Upper lobe of left lung (tissue), 6 donors: ENCODE data around the gene PRKAR2B. TPM values are rescaled to one million over a fixed set of nuclear protein-coding genes. Genes with fewer than 3 reads are reported as not detected.

ENCODE experiments used
- ATAC-seq, 2 donors: fragments of 200-7000 bp; cut with Tn5 transposase; one replicate each; pipeline ENCODE4 v1.9.1; 2022; ENCODE audit warnings: mild to moderate bottlenecking in 2 of 2, moderate library complexity in 2 of 2; ENCODE audit not compliant: low FRiP score in 2 of 2
- DNase-seq, 2 donors: peaks; one replicate each; pipeline ENCODE4 v3.0.0-alpha.2; 2019 to 2020
- H3K27ac ChIP-seq, 4 donors: fragments of 200-600 bp; sonication (generic); one replicate each; pipeline ENCODE4 v1.5.1; 2016 to 2019
- H3K27me3 ChIP-seq, 4 donors: fragments of 200-600 bp; sonication (generic); one replicate each; pipeline ENCODE4 v1.5.1; 2017 to 2019
- H3K36me3 ChIP-seq, 4 donors: fragments of 200-600 bp; sonication (generic); one replicate each; pipeline ENCODE4 v1.5.1; 2016 to 2019
- H3K4me1 ChIP-seq, 4 donors: fragments of 200-600 bp; sonication (generic); one replicate each; pipeline ENCODE4 v1.5.1; 2018 to 2019
- H3K4me3 ChIP-seq, 4 donors: fragments of 200-600 bp; sonication (generic); one replicate each; pipeline ENCODE4 v1.5.1; 2017 to 2019; ENCODE audit warnings: mild to moderate bottlenecking in 2 of 4, moderate library complexity in 1 of 4
- H3K9me3 ChIP-seq, 4 donors: fragments of 200-600 bp; sonication (generic); one replicate each; pipeline ENCODE4 v1.5.1; 2018 to 2019
- CTCF ChIP-seq, 6 experiments: fragments of 450-650 bp in 4 of 6; fragments of 200-600 bp in 2 of 6; sonication (generic) in 2 of 6; IDR thresholded peaks; one replicate each; pipeline ENCODE4 v1.5.1; 2016 to 2019; ENCODE audit warnings: antibody characterized with exemption in 6 of 6
- EP300 ChIP-seq, 4 donors: sonication (generic); formaldehyde crosslinking; IDR thresholded peaks; one replicate each; pipeline ENCODE4 v1.5.1; 2017; ENCODE audit warnings: antibody characterized with exemption in 4 of 4, control low read depth in 2 of 4
- POLR2A ChIP-seq, 4 donors: fragments of 450-650 bp; IDR thresholded peaks; one replicate each; pipeline ENCODE4 v1.5.1; 2016 to 2017; ENCODE audit warnings: antibody characterized with exemption in 4 of 4, mild to moderate bottlenecking in 2 of 4
- POLR2AphosphoS5 ChIP-seq, 2 donors: sonication (generic); formaldehyde crosslinking; IDR thresholded peaks; one replicate each; pipeline ENCODE4 v1.5.1; 2017; ENCODE audit warnings: antibody characterized with exemption in 2 of 2
- WGBS, 2 donors: methylation state at CpG; one replicate each; pipeline ENCODE4 v1.1.5; 2017 to 2018; 5-methylcytosine and 5-hydroxymethylcytosine counted together
- total RNA-seq, 6 donors: library from RNA; depleted of rRNA in 4 of 6; stranded (reverse); fragments of >200 nt in 4 of 6; gene quantifications; one replicate each; pipeline versions ENCODE4 v1.1.0 to v1.2.1, GENCODE V29; 2016 to 2021
- donor health status: DM: no; HTN: no; CAD: no; lungs with moderate emphysema.
- donor health status: DM: no; HTN: yes; CAD: no; lungs with severe emphysema.

PRKAR2B gene
- total RNA-seq, 6 donors from 2014 or later, result 6.5 to 24.1 (median 9.8) TPM

DNA sequence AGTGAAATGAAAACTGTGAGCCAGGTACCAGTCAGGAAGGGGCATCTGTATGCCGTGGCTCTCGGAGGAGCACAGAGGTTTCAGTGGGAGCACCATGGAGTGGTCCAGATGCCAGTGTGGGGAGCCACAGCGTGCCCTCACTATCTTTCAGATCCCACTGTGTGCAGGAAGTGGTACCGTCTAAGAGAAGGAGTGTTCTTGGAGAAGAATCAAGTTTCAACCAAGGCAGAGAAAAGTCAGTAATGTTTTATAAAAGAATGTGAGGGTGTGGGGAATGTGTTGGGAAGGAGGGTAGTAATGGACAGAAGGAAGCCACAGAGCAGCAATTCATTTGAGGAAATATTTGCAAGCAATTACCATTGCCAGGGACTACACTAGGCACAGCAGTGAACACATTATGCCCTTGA, 35.6 kb downstream of the PRKAR2B start:
- Histone ChIP-seq H3K27ac (no peak overlapping the region), H3K9me3 (no peaks in the 10 kb centered on the region), H3K4me3 (no peak overlapping the region), H3K4me1 (peaks cover 0 to 24% (median 2%) of the 10 kb centered on the region in 4 donors), H3K36me3 (no peaks in the 10 kb centered on the region), H3K27me3 (no peaks in the 10 kb centered on the region)
- no peak for TF ChIP-seq EP300 (IDR thresholded peaks at IDR 0.05)
- no peak for TF ChIP-seq CTCF (IDR thresholded peaks at IDR 0.05)
- TF ChIP-seq POLR2AphosphoS5 (IDR thresholded peaks at IDR 0.05), result no peak
- TF ChIP-seq POLR2A (IDR thresholded peaks at IDR 0.05), result no peak
- DNase-seq (no peak), ATAC-seq (no peak)
- WGBS, 2 donors, result 68 to 72% methylated on average over 4 of the region's 4 CpGs

- Histone ChIP-seq H3K4me1 (peaks cover 0 to 24% (median 2%) of the 10 kb centered on the region in 4 donors), H3K9me3 (no peaks in the 10 kb centered on the region), H3K36me3 (no peaks in the 10 kb centered on the region), H3K4me3 (no peak overlapping the region), H3K27ac (no peak overlapping the region), H3K27me3 (no peaks in the 10 kb centered on the region)
- TF ChIP-seq CTCF (IDR thresholded peaks at IDR 0.05), result no peak
- no peak for TF ChIP-seq POLR2AphosphoS5 (IDR thresholded peaks at IDR 0.05)
- no peak for TF ChIP-seq POLR2A (IDR thresholded peaks at IDR 0.05)
- TF ChIP-seq EP300 (IDR thresholded peaks at IDR 0.05), result no peak
- no peak for DNase-seq
- WGBS, 2 donors, result 97% methylated on average over 2 of the region's 2 CpGs
- ATAC-seq, result no peak
Measured at GRCh38 chr7:107080533-107080932, 36.0 kb downstream of the PRKAR2B start.

DNA sequence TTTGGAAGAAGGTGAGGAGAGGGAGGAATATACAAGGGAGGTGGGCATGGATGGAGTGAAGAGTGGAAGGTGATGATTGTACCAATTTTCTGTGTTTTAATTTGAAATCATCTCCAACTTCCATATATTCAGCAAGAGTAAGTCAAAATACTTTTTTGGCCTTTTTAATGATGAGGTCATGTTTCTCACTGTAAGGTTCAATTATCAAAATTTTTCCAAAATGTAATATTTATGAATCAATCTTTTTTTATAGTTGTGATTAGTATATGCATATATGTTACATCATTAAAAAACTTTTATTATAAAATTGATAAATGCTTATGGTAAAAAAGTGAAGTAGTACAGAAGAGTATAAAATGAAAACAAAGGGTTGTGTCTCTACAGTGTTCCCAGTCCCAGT, 40.7 kb downstream of the PRKAR2B start:
- no peak overlapping the region for H3K4me3 ChIP-seq
- no peaks in the 10 kb centered on the region for H3K27me3 ChIP-seq
- no peak for TF ChIP-seq POLR2AphosphoS5 (IDR thresholded peaks at IDR 0.05)
- TF ChIP-seq CTCF (IDR thresholded peaks at IDR 0.05), result no peak
- no peak for TF ChIP-seq EP300 (IDR thresholded peaks at IDR 0.05)
- no peak for TF ChIP-seq POLR2A (IDR thresholded peaks at IDR 0.05)
- ATAC-seq, result no peak
- no peak for DNase-seq
- H3K27ac ChIP-seq, result no peak overlapping the region
- no peaks in the 10 kb centered on the region for H3K9me3 ChIP-seq
- peaks cover 0 to 3% (median 0%) of the 10 kb centered on the region in 4 donors for H3K4me1 ChIP-seq
- no peaks in the 10 kb centered on the region for H3K36me3 ChIP-seq

- DNase-seq, result no peak
Measured at GRCh38 chr7:107089627-107090026, 45.1 kb downstream of the PRKAR2B start.

More at GRCh38 chr7:107089627-107090026, 45.1 kb downstream of the PRKAR2B start:
- no peaks in the 10 kb centered on the region for H3K27me3 ChIP-seq
- H3K36me3 ChIP-seq, result no peaks in the 10 kb centered on the region
- H3K4me3 ChIP-seq, result no peak overlapping the region
- H3K9me3 ChIP-seq, result no peaks in the 10 kb centered on the region
- H3K4me1 ChIP-seq, result peaks cover 0 to 9% (median 6%) of the 10 kb centered on the region in 4 donors
- no peak overlapping the region for H3K27ac ChIP-seq
- TF ChIP-seq CTCF (IDR thresholded peaks at IDR 0.05), result no peak
- TF ChIP-seq POLR2A (IDR thresholded peaks at IDR 0.05), result no peak
- TF ChIP-seq POLR2AphosphoS5 (IDR thresholded peaks at IDR 0.05), result no peak
- no peak for TF ChIP-seq EP300 (IDR thresholded peaks at IDR 0.05)
- ATAC-seq, result no peak
